Cardiac muscle cell (in vitro differentiated cells and primary cell): ENCODE data around the gene FOXA1. TPM values are rescaled to one million over a fixed set of nuclear protein-coding genes. Genes with fewer than 3 reads are reported as not detected.
A peak's percentile ranks its signal among the peaks of the same experiment; 100 is the strongest.

ENCODE experiments used
- DNase-seq, 2 donors: peaks; one replicate each; pipeline versions ENCODE4 v3.0.0 to v3.0.0-alpha.2; 2010 to 2017; ENCODE audit warnings: low read depth in 1 of 2, low spot score in 1 of 2
- H3K27ac ChIP-seq: fragments of 200-600 bp; sonication (generic); 2 replicates; pipeline ENCODE4 v1.5.1; 2016
- H3K27me3 ChIP-seq: fragments of 200-600 bp; sonication (generic); 2 replicates; pipeline ENCODE4 v1.6.0; 2016; ENCODE audit warnings: control low read depth
- H3K36me3 ChIP-seq: fragments of 200-600 bp; sonication (generic); 2 replicates; pipeline ENCODE4 v1.5.1; 2016; ENCODE audit warnings: control low read depth
- H3K4me1 ChIP-seq: fragments of 200-600 bp; sonication (generic); 2 replicates; pipeline ENCODE4 v1.8.1; 2017; ENCODE audit warnings: low read depth, mild to moderate bottlenecking, mixed run types
- H3K4me3 ChIP-seq: fragments of 200-600 bp; sonication (generic); 2 replicates; pipeline ENCODE4 v1.5.1; 2016; ENCODE audit warnings: mild to moderate bottlenecking
- H3K9me3 ChIP-seq: fragments of 200-600 bp; sonication (generic); 2 replicates; pipeline ENCODE4 v1.5.1; 2017; ENCODE audit warnings: low read depth, mild to moderate bottlenecking, control low read depth
- polyA plus RNA-seq: library from polyadenylated mRNA; unstranded; fragments of >200 nt; fragmentation: Nextera tagmentation; extraction: Ambion mirVana; gene quantifications from 2 replicates; pipeline ENCODE4 v1.2.1, GENCODE V29; 2016
- total RNA-seq: library from RNA; depleted of rRNA; stranded (reverse); fragments of >200 nt; gene quantifications from 2 replicates; pipeline ENCODE4 v1.2.3, GENCODE V29; 2016
- TF ChIP-seq, protein P1 (sequence below): IDR thresholded peaks from 2 replicates; pipeline ENCODE4 v1.5.1; 2012; ENCODE audit warnings: low read depth, mild to moderate bottlenecking, low read length

FOXA1 gene
- total RNA-seq: not detected in 2 replicates
- polyA plus RNA-seq: 0.06 TPM in 1 of 2 replicates, not detected in the other

DNA sequence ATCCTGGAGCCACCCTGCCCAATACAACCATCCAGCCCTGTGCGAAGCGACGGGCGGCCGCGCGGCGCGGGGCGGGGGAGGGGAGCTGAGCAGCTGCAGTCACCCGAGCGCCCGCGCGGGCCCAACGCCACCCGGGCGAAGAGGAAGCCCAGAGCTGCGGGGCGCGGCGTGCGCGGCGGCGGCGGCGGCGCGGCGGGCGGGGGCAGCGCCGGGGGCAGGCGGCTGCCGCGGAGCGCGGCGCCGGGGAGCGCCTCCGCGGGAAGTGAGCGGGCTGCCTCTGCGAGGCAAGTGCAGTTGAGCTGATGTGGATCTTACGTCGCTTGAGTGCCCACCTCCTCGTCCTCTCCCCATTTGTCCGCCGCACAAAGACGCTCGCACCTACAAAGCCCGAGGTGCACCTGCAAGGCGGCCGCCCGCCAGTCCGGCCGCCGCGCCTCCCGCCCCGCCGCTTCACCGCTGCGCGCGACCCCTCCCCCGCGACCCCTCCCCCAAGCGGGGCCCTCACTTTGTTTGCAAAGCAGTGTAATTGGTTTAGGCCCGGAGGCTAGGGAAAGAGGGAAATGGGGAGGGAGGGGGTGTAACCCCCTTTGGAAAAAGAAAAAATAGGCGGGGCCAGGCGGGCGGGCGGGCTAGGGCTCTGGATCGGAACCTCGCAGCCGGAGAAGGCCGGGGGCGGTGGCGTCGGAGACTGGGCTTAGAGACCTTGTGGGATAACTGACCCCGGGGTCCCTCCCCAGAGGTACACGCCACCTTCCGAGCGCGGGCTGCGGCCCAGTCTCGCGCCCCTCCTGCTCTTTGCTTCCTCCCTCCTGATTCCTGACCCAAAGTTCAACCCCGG is at the start of gene FOXA1, which contains the start of gene TTC6:
FOXA1 (minus strand) TSS at position 279 of the 838 bp plus-strand sequence; CDS start at position 2, 277 bp downstream.
TTC6 (plus strand) TSS at position 659 of the 838 bp plus-strand sequence. CDS start 26,436 bp downstream, outside the sequence.
- H3K4me3 ChIP-seq: peak within 1 kb of the TSS; percentile 31
- H3K27me3 ChIP-seq: peaks cover 99% of the 10 kb centered on the region
- H3K36me3 ChIP-seq: no peaks in the 10 kb centered on the region
- peak; percentile 32 to 48 for DNase-seq
- H3K4me1 ChIP-seq: peaks cover 9% of the 10 kb centered on the region
- H3K27ac ChIP-seq: no peak within 1 kb of the TSS
- TF ChIP-seq, protein P1, sequence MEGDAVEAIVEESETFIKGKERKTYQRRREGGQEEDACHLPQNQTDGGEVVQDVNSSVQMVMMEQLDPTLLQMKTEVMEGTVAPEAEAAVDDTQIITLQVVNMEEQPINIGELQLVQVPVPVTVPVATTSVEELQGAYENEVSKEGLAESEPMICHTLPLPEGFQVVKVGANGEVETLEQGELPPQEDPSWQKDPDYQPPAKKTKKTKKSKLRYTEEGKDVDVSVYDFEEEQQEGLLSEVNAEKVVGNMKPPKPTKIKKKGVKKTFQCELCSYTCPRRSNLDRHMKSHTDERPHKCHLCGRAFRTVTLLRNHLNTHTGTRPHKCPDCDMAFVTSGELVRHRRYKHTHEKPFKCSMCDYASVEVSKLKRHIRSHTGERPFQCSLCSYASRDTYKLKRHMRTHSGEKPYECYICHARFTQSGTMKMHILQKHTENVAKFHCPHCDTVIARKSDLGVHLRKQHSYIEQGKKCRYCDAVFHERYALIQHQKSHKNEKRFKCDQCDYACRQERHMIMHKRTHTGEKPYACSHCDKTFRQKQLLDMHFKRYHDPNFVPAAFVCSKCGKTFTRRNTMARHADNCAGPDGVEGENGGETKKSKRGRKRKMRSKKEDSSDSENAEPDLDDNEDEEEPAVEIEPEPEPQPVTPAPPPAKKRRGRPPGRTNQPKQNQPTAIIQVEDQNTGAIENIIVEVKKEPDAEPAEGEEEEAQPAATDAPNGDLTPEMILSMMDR: no peak
- no peaks in the 10 kb centered on the region for H3K9me3 ChIP-seq

GRCh38 chr14:37643701-37644100 is 48.7 kb upstream of the FOXA1 start:
- H3K36me3 ChIP-seq: no peaks in the 10 kb centered on the region
- no peaks in the 10 kb centered on the region for H3K27me3 ChIP-seq
- no peak for DNase-seq
- H3K27ac ChIP-seq: no peak overlapping the region
- TF ChIP-seq, protein P1: no peak
- H3K9me3 ChIP-seq: no peaks in the 10 kb centered on the region
- no peaks in the 10 kb centered on the region for H3K4me1 ChIP-seq
- no peak overlapping the region for H3K4me3 ChIP-seq

DNA sequence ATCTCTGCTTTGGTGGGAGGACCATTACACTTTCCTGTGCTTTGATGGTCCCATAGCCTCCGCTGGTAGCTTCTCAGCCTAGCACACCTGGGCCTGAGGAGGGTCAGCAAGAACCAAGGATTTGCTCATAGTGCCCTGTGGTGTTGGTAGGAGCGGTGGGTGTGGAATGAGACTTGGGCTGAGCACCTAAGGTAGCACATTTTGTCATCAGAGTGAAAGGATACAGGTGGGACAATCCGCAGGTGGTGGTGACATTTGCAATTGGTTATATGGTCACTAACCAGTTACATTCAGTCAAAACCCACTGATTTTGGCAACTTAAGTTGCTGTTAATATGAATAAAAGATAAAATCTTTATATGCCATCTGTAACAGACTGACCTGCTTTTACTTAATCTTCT is 47.1 kb upstream of the FOXA1 start:
- Histone ChIP-seq H3K4me1 (no peaks in the 10 kb centered on the region), H3K9me3 (no peaks in the 10 kb centered on the region), H3K27me3 (no peaks in the 10 kb centered on the region), H3K36me3 (no peaks in the 10 kb centered on the region), H3K27ac (no peak overlapping the region), H3K4me3 (no peak overlapping the region)
- TF ChIP-seq, protein P1: no peak
- DNase-seq: no peak

DNA sequence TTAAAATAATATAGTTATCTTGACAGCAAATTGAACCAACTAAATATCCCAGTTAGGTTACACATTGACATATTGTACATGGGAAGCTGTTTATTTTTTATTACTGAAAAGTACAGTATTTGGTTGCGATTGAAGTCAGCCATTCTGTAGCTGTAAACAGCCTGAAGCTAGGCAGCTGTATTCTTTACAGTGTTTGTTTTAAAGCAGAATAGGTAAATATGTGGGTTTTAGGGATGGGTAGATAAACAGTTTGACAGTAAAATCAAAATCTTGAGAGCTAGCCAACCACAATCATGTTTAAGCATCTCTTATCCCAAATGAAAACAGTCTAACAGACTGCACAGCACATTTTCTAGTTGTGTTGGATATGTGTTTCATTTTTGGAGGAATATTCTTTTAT is 46.1 kb upstream of the FOXA1 start:
- no peak overlapping the region for H3K27ac ChIP-seq
- H3K36me3 ChIP-seq: no peaks in the 10 kb centered on the region
- no peaks in the 10 kb centered on the region for H3K9me3 ChIP-seq
- no peak overlapping the region for H3K4me3 ChIP-seq
- TF ChIP-seq, protein P1: no peak
- DNase-seq: no peak
- no peaks in the 10 kb centered on the region for H3K27me3 ChIP-seq
- no peaks in the 10 kb centered on the region for H3K4me1 ChIP-seq

- H3K36me3 ChIP-seq: no peaks in the 10 kb centered on the region
- H3K4me3 ChIP-seq: no peak overlapping the region
- H3K27ac ChIP-seq: no peak overlapping the region
- no peaks in the 10 kb centered on the region for H3K9me3 ChIP-seq
- no peak for DNase-seq
- no peaks in the 10 kb centered on the region for H3K27me3 ChIP-seq
- no peaks in the 10 kb centered on the region for H3K4me1 ChIP-seq
- TF ChIP-seq, protein P1: no peak
Measured at GRCh38 chr14:37638599-37638998, 43.5 kb upstream of the FOXA1 start.
